Uterus (tissue), 4 donors: ENCODE measurements around the gene ARHGAP42. TPM values are rescaled to one million over a fixed set of nuclear protein-coding genes. Genes with fewer than 3 reads are reported as not detected.

Experiments used
- DNase-seq, 2 donors: peaks; one replicate each; pipeline ENCODE4 v3.0.0-alpha.2; 2019 to 2020
- H3K27ac ChIP-seq, 2 donors: fragments of 200-600 bp; sonication (generic); 1 replicate in 1 of 2; 2 replicates in 1 of 2; pipeline ENCODE4 v1.5.1; 2016 to 2018
- H3K27me3 ChIP-seq, 2 donors: fragments of 200-600 bp; sonication (generic); one replicate each; pipeline ENCODE4 v1.5.1; 2018 to 2019; ENCODE audit warnings: control low read depth in 1 of 2
- H3K36me3 ChIP-seq, 2 donors: fragments of 200-600 bp; sonication (generic); one replicate each; pipeline ENCODE4 v1.5.1; 2019; ENCODE audit warnings: control low read depth in 1 of 2
- H3K4me1 ChIP-seq, 2 donors: fragments of 200-600 bp; sonication (generic); one replicate each; pipeline ENCODE4 v1.5.1; 2018 to 2019; ENCODE audit warnings: control low read depth in 1 of 2
- H3K4me3 ChIP-seq, 2 donors: fragments of 200-600 bp; sonication (generic); 1 replicate in 1 of 2; 2 replicates in 1 of 2; pipeline ENCODE4 v1.5.1; 2018 to 2019; ENCODE audit warnings: mild to moderate bottlenecking in 1 of 2
- H3K9me3 ChIP-seq, 2 donors: fragments of 200-600 bp; sonication (generic); one replicate each; pipeline ENCODE4 v1.5.1; 2019; ENCODE audit warnings: control low read depth in 1 of 2
- CTCF ChIP-seq, 4 experiments: fragments of 200-600 bp in 2 of 4; fragments of 450-650 bp in 2 of 4; sonication (generic) in 2 of 4; IDR thresholded peaks; one replicate each; pipeline ENCODE4 v1.5.1; 2016 to 2019; ENCODE audit warnings: antibody characterized with exemption in 4 of 4, mild to moderate bottlenecking in 2 of 4, moderate library complexity in 1 of 4
- POLR2A ChIP-seq, 2 donors: fragments of 450-650 bp; IDR thresholded peaks; one replicate each; pipeline ENCODE4 v1.6.1; 2016; ENCODE audit warnings: antibody characterized with exemption in 2 of 2, mild to moderate bottlenecking in 1 of 2, moderate library complexity in 1 of 2
- intact Hi-C: fragments of 100-400 bp; cut with DNase I; formaldehyde crosslinking; loops from one replicate; pipeline ENCODE4 v1.15.1; 2023; ENCODE audit warnings: low total_unique reads
- total RNA-seq, 4 donors: library from RNA; depleted of rRNA in 3 of 4; stranded (reverse); fragments of >200 nt in 3 of 4; gene quantifications; one replicate each; pipeline versions ENCODE4 v1.1.0 to v1.2.4, GENCODE V29; 2014 to 2023
- donor health status: DM: yes; HTN: yes; CAD: no.

Gene ARHGAP42
- total RNA-seq, 4 donors from 2014 or later, result 10.2 to 51.6 (median 21.1) TPM

- Histone ChIP-seq H3K4me1 (no peaks in the 10 kb centered on the region), H3K4me3 (no peak overlapping the region), H3K27ac (no peak overlapping the region), H3K9me3 (no peaks in the 10 kb centered on the region), H3K36me3 (no peaks in the 10 kb centered on the region), H3K27me3 (no peaks in the 10 kb centered on the region)
- intact Hi-C loops, result no loop called here
- no peak for TF ChIP-seq POLR2A (IDR thresholded peaks at IDR 0.05)
- no peak for TF ChIP-seq CTCF (IDR thresholded peaks at IDR 0.05)
- no peak for DNase-seq
These were observed 123.1 kb downstream of the ARHGAP42 start for GRCh38 chr11:100810146-100810545.

GRCh38 chr11:100810666-100811065 is 123.6 kb downstream of the ARHGAP42 start:
- Histone ChIP-seq H3K9me3 (no peaks in the 10 kb centered on the region), H3K36me3 (no peaks in the 10 kb centered on the region), H3K27me3 (no peaks in the 10 kb centered on the region), H3K4me1 (no peaks in the 10 kb centered on the region), H3K27ac (no peak overlapping the region), H3K4me3 (no peak overlapping the region)
- TF ChIP-seq POLR2A (IDR thresholded peaks at IDR 0.05) (no peak), CTCF (IDR thresholded peaks at IDR 0.05) (no peak)
- no peak for DNase-seq
- intact Hi-C loops, result no loop called here

- no peak for TF ChIP-seq POLR2A (IDR thresholded peaks at IDR 0.05)
- TF ChIP-seq CTCF (IDR thresholded peaks at IDR 0.05), result no peak
- intact Hi-C loops, result no loop called here
- H3K27ac ChIP-seq, result no peak overlapping the region
- H3K4me3 ChIP-seq, result no peak overlapping the region
- no peak for DNase-seq
- H3K36me3 ChIP-seq, result no peaks in the 10 kb centered on the region
- H3K4me1 ChIP-seq, result no peaks in the 10 kb centered on the region
- no peaks in the 10 kb centered on the region for H3K27me3 ChIP-seq
- no peaks in the 10 kb centered on the region for H3K9me3 ChIP-seq
These were observed 125.4 kb downstream of the ARHGAP42 start for GRCh38 chr11:100812517-100812916.

- Histone ChIP-seq H3K9me3 (no peaks in the 10 kb centered on the region), H3K36me3 (no peaks in the 10 kb centered on the region), H3K4me1 (no peaks in the 10 kb centered on the region), H3K4me3 (no peak overlapping the region), H3K27me3 (no peaks in the 10 kb centered on the region), H3K27ac (no peak overlapping the region)
- TF ChIP-seq CTCF (IDR thresholded peaks at IDR 0.05), result no peak
- no peak for TF ChIP-seq POLR2A (IDR thresholded peaks at IDR 0.05)
- no peak for DNase-seq
- intact Hi-C loops, result no loop called here
These were observed 128.8 kb downstream of the ARHGAP42 start for GRCh38 chr11:100815787-100816330.

GRCh38 chr11:100816823-100817222 is 129.7 kb downstream of the ARHGAP42 start:
- Histone ChIP-seq H3K4me1 (no peaks in the 10 kb centered on the region), H3K4me3 (no peak overlapping the region), H3K27ac (no peak overlapping the region), H3K36me3 (no peaks in the 10 kb centered on the region), H3K27me3 (no peaks in the 10 kb centered on the region), H3K9me3 (no peaks in the 10 kb centered on the region)
- intact Hi-C loops, result no loop called here
- TF ChIP-seq POLR2A (IDR thresholded peaks at IDR 0.05), result no peak
- no peak for TF ChIP-seq CTCF (IDR thresholded peaks at IDR 0.05)
- no peak for DNase-seq
